HepG2 (cell line): ENCODE data around the gene ATP5F1C.

Experiments used
- EZH2 ChIP-seq: conservative IDR thresholded peaks from 2 replicates; pipeline ENCODE4 v1.6.1; 2012; ENCODE audit warnings: mild to moderate bottlenecking, low read depth, low read length, moderate library complexity
- TF ChIP-seq, protein P1 (sequence below): sonication (generic); formaldehyde crosslinking; IDR thresholded peaks from 2 replicates; pipeline ENCODE4 v1.4.0; 2020; ENCODE audit warnings: low read depth, missing genetic modification reagents

DNA sequence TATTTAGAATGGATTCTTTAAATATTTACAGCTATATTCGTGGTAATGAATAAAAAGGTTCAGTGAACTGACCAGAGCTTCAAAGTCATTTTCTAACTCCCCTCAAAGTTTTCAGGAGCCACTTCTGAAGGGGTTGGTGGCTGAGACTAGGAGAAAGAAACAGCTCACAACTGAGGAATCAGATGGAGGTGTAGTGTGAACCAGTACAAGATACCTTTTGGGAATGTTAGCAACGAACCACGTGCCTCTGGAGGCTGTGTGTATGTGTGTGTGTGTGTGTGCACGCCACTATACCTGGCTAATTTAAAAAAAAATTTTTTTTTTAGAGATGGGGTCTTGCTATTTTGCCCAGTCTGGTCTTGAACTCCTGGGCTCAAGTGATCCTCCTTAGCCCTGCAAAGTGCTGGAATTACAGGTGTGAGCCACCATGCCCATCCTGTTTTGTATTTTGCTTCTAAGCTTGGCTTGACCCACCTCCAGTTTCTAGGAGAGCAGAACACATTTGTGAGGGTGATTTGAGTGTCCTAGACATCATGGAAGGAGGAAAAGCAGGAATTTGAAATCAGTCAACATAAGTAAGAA, 20.8 kb downstream of the ATP5F1C start:
- TF ChIP-seq, protein P1, sequence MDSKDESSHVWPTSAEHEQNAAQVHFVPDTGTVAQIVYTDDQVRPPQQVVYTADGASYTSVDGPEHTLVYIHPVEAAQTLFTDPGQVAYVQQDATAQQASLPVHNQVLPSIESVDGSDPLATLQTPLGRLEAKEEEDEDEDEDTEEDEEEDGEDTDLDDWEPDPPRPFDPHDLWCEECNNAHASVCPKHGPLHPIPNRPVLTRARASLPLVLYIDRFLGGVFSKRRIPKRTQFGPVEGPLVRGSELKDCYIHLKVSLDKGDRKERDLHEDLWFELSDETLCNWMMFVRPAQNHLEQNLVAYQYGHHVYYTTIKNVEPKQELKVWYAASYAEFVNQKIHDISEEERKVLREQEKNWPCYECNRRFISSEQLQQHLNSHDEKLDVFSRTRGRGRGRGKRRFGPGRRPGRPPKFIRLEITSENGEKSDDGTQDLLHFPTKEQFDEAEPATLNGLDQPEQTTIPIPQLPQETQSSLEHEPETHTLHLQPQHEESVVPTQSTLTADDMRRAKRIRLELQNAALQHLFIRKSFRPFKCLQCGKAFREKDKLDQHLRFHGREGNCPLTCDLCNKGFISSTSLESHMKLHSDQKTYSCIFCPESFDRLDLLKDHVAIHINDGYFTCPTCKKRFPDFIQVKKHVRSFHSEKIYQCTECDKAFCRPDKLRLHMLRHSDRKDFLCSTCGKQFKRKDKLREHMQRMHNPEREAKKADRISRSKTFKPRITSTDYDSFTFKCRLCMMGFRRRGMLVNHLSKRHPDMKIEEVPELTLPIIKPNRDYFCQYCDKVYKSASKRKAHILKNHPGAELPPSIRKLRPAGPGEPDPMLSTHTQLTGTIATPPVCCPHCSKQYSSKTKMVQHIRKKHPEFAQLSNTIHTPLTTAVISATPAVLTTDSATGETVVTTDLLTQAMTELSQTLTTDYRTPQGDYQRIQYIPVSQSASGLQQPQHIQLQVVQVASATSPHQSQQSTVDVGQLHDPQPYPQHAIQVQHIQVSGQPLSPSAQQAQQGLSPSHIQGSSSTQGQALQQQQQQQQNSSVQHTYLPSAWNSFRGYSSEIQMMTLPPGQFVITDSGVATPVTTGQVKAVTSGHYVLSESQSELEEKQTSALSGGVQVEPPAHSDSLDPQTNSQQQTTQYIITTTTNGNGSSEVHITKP (CRISPR knock-in tag): no peak
- TF ChIP-seq EZH2: no peak
